ENCODE results near the gene ST3GAL6. TPM values are rescaled to one million over a fixed set of nuclear protein-coding genes. Genes with fewer than 3 reads are reported as not detected.

Gene ST3GAL6
- total RNA-seq, 4 donors from 2014 or later = 1.6 to 6.6 (median 2.5) TPM

DNA sequence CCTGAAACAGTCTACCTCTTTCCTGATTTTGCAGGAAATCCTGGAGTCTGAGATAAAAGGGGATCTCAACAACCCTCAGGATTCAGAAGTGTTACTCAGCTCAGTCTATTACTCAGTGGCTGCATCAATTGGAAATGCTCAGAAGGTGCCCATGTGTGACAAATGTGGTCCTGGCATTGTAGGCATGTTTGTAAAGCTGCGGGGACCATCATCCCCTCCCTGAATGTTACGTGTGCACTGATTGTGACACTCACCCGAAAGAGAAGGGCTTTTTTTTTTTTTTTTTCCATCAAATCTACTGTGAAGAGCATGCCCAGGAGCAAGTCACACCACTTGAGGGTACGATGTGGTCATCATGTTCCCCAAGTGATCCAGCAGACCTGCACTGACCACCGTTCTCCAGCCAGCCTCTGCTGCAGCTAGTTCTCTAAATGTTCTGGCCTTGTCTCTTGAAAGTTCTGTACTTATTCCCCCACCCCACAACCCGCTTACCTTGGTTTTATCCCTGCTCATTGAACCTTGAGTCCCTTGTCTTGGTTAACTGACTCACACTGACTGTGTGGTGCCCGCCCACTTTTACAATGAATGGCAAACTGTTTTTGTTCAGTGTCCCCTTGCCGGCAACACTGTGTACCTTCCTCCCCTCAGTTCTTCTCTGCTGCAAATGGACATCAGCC, 19.8 kb downstream of the ST3GAL6 start:
- H3K4me1 ChIP-seq = no peaks in the 10 kb centered on the region
- no peaks in the 10 kb centered on the region for H3K27me3 ChIP-seq
- no peaks in the 10 kb centered on the region for H3K9me3 ChIP-seq
- H3K36me3 ChIP-seq = no peaks in the 10 kb centered on the region
- no peak overlapping the region for H3K4me3 ChIP-seq
- TF ChIP-seq POLR2A (IDR thresholded peaks at IDR 0.05) = no peak
- TF ChIP-seq, protein P1, sequence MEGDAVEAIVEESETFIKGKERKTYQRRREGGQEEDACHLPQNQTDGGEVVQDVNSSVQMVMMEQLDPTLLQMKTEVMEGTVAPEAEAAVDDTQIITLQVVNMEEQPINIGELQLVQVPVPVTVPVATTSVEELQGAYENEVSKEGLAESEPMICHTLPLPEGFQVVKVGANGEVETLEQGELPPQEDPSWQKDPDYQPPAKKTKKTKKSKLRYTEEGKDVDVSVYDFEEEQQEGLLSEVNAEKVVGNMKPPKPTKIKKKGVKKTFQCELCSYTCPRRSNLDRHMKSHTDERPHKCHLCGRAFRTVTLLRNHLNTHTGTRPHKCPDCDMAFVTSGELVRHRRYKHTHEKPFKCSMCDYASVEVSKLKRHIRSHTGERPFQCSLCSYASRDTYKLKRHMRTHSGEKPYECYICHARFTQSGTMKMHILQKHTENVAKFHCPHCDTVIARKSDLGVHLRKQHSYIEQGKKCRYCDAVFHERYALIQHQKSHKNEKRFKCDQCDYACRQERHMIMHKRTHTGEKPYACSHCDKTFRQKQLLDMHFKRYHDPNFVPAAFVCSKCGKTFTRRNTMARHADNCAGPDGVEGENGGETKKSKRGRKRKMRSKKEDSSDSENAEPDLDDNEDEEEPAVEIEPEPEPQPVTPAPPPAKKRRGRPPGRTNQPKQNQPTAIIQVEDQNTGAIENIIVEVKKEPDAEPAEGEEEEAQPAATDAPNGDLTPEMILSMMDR (IDR thresholded peaks at IDR 0.05) = no peak
- no peak for DNase-seq
- H3K27ac ChIP-seq = no peak overlapping the region

DNA sequence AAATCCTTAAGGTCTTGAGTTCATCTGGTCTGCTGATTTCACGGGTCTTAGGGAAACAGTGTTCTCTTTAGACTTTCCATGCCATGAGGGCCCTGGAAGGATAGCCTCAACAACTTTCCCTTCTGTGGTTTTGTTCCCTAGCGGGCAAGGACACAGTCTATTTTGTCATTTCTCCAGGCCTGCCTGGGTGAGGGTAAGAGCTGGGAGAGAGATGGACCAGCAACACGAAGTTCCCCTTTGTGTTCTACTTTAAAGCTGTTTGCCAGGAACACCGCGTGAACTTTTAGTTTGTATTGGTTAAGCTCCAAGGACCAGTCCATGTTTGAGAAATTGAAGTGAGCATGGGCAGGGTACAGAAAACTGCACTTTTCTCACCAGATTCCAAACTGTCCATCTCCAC, 20.9 kb downstream of the ST3GAL6 start:
- H3K27me3 ChIP-seq = no peaks in the 10 kb centered on the region
- H3K36me3 ChIP-seq = no peaks in the 10 kb centered on the region
- no peaks in the 10 kb centered on the region for H3K4me1 ChIP-seq
- TF ChIP-seq POLR2A (IDR thresholded peaks at IDR 0.05) = no peak
- TF ChIP-seq, protein P1 (IDR thresholded peaks at IDR 0.05) = no peak
- H3K9me3 ChIP-seq = no peaks in the 10 kb centered on the region
- no peak overlapping the region for H3K4me3 ChIP-seq
- DNase-seq = no peak
- no peak overlapping the region for H3K27ac ChIP-seq

GRCh38 chr3:98784666-98785600, 21.8 kb downstream of the ST3GAL6 start:
- H3K9me3 ChIP-seq = no peaks in the 10 kb centered on the region
- H3K27ac ChIP-seq = no peak overlapping the region
- no peaks in the 10 kb centered on the region for H3K27me3 ChIP-seq
- no peaks in the 10 kb centered on the region for H3K4me1 ChIP-seq
- H3K36me3 ChIP-seq = no peaks in the 10 kb centered on the region
- no peak overlapping the region for H3K4me3 ChIP-seq
- no peak for TF ChIP-seq POLR2A (IDR thresholded peaks at IDR 0.05)
- TF ChIP-seq, protein P1 (IDR thresholded peaks at IDR 0.05) = no peak
- no peak for DNase-seq

DNA sequence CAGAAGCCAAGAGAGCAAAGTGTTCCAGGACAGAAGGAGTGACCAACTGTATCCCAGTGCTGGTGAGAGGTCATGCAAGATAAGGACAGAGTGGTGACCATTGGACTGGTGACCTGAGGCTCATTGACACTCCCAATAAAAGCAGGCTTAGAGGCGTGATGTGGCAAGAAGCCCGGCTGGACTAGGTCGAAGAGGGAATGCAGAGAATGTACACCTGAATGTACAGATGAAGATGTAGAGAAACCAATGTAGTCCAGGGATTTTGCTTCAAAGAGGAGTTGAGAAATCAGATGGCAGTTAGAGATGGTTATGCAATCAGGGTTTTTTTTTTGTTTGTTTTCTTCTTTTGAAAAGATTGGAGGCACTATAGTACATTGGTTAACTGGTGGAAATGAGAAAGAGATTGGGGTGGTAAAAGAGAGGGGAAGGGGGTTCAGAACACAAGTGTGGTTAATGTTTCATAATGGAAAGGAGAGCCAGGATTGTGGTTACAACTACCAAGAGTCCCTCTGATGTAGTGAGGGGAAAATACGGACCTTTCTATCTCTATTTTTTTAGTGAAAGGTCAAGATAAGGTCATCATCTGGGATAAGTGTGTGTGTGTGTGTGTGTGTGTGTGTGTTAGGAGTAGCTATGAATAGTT, 23.3 kb downstream of the ST3GAL6 start:
- no peak overlapping the region for H3K27ac ChIP-seq

GRCh38 chr3:98787181-98787580, 24.0 kb downstream of the ST3GAL6 start:
- no peaks in the 10 kb centered on the region for H3K9me3 ChIP-seq
- H3K27me3 ChIP-seq = no peaks in the 10 kb centered on the region
- no peaks in the 10 kb centered on the region for H3K4me1 ChIP-seq
- H3K27ac ChIP-seq = no peak overlapping the region
- no peak for TF ChIP-seq POLR2A (IDR thresholded peaks at IDR 0.05)
- TF ChIP-seq, protein P1 (IDR thresholded peaks at IDR 0.05) = no peak
- no peaks in the 10 kb centered on the region for H3K36me3 ChIP-seq
- no peak for DNase-seq
- H3K4me3 ChIP-seq = no peak overlapping the region

More for the DNA sequence above, 23.3 kb downstream of the ST3GAL6 start:
- no peak for DNase-seq
- H3K4me3 ChIP-seq = no peak overlapping the region
- H3K4me1 ChIP-seq = no peaks in the 10 kb centered on the region
- TF ChIP-seq POLR2A (IDR thresholded peaks at IDR 0.05) = no peak
- H3K9me3 ChIP-seq = no peaks in the 10 kb centered on the region
- no peaks in the 10 kb centered on the region for H3K27me3 ChIP-seq
- H3K36me3 ChIP-seq = no peaks in the 10 kb centered on the region

All from Peyer's patch (tissue), 4 donors.